Testis (tissue), 2 donors: ENCODE measurements around the gene SERPINB12.

ENCODE experiments used
- POLR2A ChIP-seq: fragments of 450-650 bp; IDR thresholded peaks from one replicate; pipeline ENCODE4 v1.6.1; 2017; ENCODE audit warnings: antibody characterized with exemption, mild to moderate bottlenecking, moderate library complexity
- TF ChIP-seq, protein P1 (sequence below), 3 experiments: fragments of 450-650 bp in 2 of 3; fragments of 200-600 bp in 1 of 3; sonication (generic) in 1 of 3; IDR thresholded peaks; one replicate each; pipeline ENCODE4 v1.5.1; 2016 to 2019; ENCODE audit warnings: antibody characterized with exemption in 3 of 3, mild to moderate bottlenecking in 2 of 3, moderate library complexity in 1 of 3

DNA sequence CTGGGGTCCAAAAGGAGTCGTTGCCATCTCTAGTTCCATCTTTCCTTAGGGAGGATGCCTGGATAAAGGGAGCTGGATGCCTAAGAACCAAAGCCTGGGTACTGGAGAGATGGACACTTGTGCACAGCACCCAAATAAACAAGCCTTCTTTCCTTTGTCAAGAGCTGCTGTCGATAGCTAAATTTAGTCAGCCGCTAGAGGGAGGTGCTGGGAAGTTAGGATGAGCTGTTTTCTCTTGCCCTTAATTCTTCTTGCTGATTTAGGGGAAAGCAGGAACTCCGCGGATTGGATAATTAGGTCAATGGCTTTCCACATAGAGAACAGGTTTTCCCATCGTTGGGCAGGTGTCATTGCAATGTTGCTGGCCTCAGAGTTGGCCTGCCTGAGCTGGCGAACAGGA, 30.9 kb upstream of the SERPINB12 start:
- no peak for TF ChIP-seq POLR2A
- TF ChIP-seq, protein P1, sequence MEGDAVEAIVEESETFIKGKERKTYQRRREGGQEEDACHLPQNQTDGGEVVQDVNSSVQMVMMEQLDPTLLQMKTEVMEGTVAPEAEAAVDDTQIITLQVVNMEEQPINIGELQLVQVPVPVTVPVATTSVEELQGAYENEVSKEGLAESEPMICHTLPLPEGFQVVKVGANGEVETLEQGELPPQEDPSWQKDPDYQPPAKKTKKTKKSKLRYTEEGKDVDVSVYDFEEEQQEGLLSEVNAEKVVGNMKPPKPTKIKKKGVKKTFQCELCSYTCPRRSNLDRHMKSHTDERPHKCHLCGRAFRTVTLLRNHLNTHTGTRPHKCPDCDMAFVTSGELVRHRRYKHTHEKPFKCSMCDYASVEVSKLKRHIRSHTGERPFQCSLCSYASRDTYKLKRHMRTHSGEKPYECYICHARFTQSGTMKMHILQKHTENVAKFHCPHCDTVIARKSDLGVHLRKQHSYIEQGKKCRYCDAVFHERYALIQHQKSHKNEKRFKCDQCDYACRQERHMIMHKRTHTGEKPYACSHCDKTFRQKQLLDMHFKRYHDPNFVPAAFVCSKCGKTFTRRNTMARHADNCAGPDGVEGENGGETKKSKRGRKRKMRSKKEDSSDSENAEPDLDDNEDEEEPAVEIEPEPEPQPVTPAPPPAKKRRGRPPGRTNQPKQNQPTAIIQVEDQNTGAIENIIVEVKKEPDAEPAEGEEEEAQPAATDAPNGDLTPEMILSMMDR (IDR thresholded peaks at IDR 0.05) = peak in 2 of 3 experiments; percentile 31 to 33
